HEK293 (cell line): ENCODE measurements around the gene ELL.

Source experiments
- CTCF ChIP-seq: fragments of 450-650 bp; formaldehyde crosslinking; IDR thresholded peaks from 2 replicates; pipeline ENCODE4 v1.5.1; 2016; ENCODE audit warnings: missing biosample characterization, missing genetic modification characterization
- TCF7L2 ChIP-seq: IDR thresholded peaks from 2 replicates; pipeline ENCODE4 v1.6.1; 2011; ENCODE audit warnings: low read depth, mild to moderate bottlenecking, inconsistent platforms, low read length, moderate library complexity, borderline replicate concordance
- ZFP3 ChIP-seq: fragments of 450-650 bp; formaldehyde crosslinking; IDR thresholded peaks from 2 replicates; pipeline ENCODE4 v1.5.1; 2016; ENCODE audit warnings: low read depth, missing biosample characterization, missing genetic modification characterization

- TF ChIP-seq TCF7L2 = no peak
- TF ChIP-seq CTCF (tag by site-specific recombination) = no peak
- no peak for TF ChIP-seq ZFP3 (tag by site-specific recombination)
These were observed 75.0 kb downstream of the ELL start for GRCh38 chr19:18446811-18447359.
